Central memory CD4-positive, alpha-beta T cell (primary cell): ENCODE results near the gene SCN9A.
"Not testable (repeated sequence)": the region's sequence is repeated elsewhere in the genome, so short reads cannot be mapped to it uniquely, and the experiment has no call there.

ENCODE experiments used
- DNase-seq: peaks from one replicate; pipeline ENCODE4 v3.0.0; 2022

SCN9A gene

DNA sequence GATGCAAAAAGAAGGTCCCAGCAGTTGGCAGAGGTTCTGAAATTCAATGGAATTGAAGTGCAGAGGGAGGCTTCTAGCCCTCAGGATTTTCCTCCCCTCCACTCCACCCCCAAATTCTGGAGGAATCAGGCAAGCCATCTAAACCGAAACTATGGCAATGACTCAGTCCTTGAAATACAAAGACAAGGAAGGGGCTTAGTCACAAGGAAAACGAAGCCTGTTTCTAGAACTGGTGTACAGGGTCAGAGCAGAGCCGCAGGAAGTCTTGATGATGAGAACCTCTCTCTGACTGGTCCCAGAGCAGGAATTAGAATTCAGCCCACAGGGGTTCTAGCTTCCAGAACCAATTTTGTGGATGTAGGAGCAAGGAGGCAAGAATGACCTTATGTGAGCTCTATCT is 136.2 kb downstream of the SCN9A start:
- DNase-seq: no peak

- no peak for DNase-seq
Observed at GRCh38 chr2:166238176-166238575, 137.6 kb downstream of the SCN9A start.

DNA sequence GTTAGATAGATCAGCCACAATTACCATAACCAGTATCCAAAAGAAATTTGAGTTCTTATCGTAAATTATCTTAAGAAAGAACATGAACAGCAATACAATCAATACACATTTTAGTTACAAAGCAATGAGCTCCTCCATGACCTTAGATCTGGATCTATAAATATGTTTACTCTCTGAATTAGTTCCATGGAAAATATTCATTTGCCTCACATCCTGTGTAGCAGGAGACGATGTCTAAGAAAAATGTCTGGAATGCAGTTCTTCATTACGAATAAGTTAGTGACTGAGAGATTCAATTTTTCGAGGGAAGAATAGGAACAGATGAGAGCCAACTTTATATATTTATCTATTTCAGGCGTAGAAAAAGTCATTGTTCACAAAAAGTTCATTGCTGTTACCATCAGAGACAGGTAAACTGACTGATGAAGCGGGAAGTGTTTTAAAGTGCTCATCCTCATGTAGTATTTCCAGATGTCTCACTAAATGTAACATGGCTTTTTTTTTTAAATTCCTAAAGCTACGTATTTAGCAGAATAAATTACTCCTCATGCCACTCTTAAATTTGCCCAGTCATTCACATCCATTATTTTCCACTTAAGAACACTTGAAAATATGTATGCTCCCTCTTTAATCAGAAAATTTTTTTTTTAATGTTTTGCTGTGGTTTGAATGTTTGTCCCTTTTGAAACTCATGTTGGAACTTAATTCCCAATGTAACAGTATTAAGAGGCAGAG is 141.5 kb downstream of the SCN9A start:
- DNase-seq: no peak

- DNase-seq: no peak
Observed at GRCh38 chr2:166233244-166233643, 142.5 kb downstream of the SCN9A start.

DNA sequence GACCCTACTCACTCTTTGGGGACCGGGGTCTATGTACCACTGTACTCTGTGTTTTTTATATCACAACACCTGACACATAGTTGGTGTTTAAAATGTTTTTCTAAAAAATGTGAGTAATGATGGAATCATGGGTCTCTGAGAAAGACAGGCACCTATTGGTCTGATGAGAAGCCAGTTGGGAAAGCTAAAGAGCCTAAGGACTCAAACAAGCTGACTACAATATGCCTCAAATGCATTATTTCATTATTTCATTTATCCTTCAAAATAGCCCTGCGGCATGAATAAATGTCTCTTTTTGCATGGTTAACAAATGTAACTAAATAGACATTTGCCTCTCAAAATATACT is 145.0 kb downstream of the SCN9A start:
- no peak for DNase-seq

DNA sequence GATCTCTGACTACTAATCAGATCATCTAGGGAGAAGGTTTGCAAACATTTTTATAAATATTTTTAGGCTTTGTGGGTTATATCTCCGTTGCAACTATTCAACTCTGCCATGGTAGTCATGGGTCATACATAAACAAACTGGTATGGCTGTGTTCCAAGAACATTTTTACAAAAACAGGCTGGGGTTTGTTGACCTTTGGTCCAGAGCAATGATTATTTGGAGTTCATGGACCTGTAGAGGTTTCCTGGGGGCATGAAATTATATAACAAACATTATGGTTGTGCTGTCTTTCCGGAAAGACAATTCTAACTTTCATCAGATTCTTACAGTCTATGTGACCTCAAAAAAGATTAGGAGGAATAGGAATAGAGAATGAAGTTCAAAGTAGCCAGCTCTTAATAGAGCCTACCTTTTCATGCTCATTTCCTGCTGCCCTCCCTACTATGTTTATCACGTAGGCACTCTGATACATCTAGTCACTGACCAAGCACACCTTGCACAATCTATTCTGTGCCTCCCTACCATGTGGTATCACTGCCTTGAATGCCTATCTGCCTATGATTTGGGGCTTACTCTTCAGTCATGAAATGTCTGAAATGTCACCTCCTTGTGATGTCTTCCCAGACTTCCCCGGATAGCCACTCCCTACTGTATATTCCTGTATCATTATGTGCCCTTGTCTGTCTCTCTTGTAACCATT is 145.6 kb downstream of the SCN9A start:
- DNase-seq: no peak

GRCh38 chr2:166229678-166230023 is 146.1 kb downstream of the SCN9A start:
- DNase-seq: no peak

DNA sequence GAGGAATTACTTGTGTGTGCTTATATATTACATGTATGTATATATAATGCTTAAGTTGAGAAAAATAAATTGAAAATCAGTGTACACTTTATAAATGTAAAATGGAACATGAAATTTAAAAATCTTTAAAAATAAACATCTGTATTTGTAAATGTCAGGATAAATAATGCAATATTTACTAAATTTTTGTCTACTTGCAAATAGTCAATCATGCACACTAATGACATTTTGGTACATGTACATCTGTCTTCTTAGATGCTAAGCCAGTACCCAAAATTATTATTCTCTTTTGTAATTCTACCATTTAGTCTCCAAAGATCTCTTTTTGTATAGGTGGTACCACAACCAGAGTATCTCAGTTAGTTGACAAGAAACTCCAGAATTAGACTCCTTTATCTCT is 151.5 kb downstream of the SCN9A start:
- DNase-seq: no peak

DNA sequence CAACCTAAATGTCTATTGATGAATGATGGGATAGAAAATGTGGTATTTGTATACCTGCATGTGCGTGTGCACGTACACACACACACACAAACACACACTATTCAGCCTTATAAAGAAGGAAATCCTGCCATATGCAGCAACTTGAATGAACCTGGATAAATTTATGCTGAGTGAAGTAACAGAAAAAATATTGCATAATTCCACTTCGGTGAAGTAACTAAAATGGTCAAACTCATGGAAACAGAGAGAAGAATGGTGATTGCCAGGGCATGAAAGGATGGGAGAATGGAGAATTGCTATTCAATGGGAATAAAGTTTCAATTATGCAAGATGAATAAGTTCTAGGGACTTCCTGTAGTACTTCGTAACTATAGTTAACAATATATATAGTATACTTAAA is 152.4 kb downstream of the SCN9A start:
- no peak for DNase-seq

- DNase-seq: no peak
Observed at GRCh38 chr2:166211079-166211478, 164.7 kb downstream of the SCN9A start.

DNA sequence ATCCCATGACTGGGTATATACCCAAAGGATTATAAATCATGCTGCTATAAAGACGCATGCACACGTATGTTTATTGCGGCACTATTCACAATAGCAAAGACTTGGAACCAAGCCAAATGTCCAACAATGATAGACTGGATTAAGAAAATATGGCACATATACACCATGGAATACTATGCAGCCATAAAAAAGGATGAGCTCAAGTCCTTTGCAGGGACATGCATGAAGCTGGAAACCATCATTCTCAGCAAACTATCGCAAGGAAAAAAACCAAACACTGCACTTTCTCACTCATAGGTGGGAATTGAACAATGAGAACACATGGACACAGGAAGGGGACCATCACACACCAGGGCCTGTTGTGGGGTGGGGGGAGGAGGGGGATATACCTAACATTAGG is 165.8 kb downstream of the SCN9A start:
- not testable (repeated sequence) for DNase-seq

GRCh38 chr2:166209367-166209766 is 166.4 kb downstream of the SCN9A start:
- not testable (repeated sequence) for DNase-seq

- not testable (repeated sequence) for DNase-seq
Observed at GRCh38 chr2:166206153-166206552, 169.6 kb downstream of the SCN9A start.

DNA sequence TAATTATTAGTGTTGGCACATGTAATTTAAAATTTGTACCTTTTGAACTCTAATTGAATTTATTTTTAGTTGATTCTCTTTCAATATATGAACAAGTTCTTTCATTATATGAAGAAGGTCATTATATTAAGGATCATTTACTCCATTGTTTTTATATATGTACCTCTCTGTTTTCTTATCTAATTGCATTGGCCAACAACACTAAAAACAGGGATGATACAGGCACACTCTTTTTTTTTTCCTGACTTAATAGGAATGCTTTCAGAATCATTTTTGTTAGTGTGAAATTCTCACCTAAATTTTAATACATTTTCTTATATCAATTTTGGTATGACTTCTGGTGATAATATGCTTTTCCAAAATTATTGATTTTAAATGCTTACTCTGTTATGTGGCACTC is 173.0 kb downstream of the SCN9A start:
- DNase-seq: no peak

DNA sequence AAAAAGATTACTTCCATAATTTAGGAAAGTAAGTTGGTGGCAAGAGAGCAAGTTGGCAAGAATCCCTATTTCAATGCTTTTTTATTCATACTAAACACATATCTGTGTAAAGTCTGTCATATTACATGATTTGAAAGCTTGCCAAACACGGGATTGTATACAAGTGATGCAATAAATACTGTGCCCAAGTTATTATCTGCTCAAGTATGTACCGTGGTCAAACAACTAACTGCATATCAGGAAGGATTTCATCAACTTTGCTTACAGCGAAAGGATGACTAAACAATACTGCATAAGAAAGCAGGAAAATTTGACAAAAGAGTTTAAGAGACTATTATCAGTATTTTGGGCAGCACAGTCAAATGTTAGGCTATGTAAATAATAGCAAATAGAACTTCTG is 178.3 kb downstream of the SCN9A start:
- no peak for DNase-seq

DNA sequence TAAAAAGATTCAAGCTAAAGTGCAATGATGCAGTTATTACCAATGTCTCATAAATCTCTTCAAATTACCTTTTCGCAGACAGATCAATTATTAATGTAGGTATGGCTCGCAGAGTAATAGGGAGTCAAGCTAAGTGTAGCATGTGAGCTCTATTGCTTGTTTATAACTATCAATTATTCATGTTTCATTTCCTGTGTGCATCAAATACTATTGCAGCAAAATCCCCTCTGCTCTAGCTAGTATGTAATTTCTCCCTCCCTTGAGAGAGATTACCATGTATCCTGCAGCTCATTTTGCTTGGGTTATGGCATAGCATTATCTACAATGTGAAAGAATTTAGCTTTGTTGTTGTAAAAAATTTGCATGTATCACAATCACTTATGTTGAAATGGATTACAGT is 182.3 kb downstream of the SCN9A start:
- no peak for DNase-seq

DNA sequence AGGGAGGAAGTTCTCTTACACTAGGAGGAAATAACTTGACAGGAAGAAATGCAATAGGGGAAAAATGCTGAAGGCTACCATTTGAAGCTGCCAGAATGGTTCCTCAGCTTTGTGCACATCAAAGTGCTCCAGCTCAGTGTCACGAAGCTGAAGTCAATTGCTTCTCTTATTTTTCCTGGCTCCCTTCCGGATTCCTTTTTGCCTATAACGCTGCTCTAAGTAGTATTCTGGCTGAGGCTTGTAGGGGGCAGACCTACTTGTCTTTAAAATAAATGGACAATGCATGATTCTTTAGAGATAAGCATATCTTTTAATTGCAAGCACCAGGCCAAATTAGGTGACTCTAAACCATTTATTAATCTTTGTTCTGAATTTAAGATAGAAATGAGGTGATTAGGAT is 187.7 kb downstream of the SCN9A start:
- no peak for DNase-seq

GRCh38 chr2:166184789-166185188 is 191.0 kb downstream of the SCN9A start:
- DNase-seq: no peak

GRCh38 chr2:166181813-166182154 is 194.0 kb downstream of the SCN9A start:
- DNase-seq: no peak

DNA sequence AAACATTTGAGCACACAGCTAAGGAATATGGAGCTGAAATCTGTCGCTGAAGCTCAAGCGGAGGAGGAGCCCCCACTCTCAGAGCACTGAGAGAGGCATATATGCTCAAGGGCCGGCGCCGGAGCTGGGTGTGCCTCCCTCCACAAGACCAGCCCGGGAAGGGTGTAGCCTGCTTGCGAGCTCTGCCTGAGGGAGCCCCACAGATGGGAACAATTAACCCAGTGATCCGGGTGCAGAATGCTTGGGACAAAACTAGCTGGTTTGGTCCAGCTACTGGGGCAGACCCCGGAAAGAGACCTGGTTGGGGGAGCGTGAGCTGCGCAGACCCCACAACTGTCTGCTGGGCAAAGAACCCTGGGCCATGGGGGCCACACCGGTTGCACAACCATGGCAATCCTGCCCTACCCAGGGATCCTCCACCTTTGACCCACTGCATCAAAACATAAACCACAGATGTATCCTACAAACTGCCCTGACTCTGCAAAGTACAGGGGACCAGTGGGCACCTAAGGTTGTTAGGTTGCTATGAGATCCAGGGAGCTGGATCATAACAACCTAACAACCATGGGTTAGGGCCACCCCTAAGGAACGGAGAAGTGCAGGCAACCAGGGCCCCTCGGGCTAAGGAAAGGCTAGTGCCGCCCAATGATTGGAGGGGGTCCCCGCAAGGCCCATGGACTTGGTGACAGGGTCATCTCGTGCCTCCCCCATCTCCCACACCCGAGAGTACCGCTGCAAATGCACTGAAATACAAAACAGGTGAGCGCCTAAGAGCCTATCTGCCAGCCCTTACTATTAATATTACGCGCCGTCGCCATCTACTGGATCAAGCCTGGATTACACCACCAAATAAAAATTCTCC is 194.6 kb downstream of the SCN9A start:
- DNase-seq: no peak

- no peak for DNase-seq
Observed at GRCh38 chr2:166179201-166179600, 196.5 kb downstream of the SCN9A start.

DNA sequence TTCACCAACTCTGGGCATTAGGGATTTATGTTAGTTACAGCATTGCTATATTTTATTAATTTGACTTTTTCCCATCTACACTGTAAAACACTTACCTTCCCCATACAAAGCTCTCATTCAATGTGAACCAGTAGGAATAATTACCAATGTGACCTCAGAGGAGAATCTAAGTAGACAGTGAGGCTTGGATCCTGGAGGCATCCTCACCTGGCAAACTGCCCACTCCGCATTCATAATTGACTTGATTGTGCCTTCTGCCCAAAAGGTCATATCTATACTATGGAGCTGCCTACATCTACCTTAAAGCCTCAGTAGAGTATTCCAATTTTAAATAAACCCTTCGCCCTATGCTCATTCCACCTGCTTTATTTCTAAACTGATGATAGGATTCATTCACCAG is 202.5 kb downstream of the SCN9A start:
- DNase-seq: no peak

- DNase-seq: no peak
Observed at GRCh38 chr2:166171216-166171615, 204.5 kb downstream of the SCN9A start.

DNA sequence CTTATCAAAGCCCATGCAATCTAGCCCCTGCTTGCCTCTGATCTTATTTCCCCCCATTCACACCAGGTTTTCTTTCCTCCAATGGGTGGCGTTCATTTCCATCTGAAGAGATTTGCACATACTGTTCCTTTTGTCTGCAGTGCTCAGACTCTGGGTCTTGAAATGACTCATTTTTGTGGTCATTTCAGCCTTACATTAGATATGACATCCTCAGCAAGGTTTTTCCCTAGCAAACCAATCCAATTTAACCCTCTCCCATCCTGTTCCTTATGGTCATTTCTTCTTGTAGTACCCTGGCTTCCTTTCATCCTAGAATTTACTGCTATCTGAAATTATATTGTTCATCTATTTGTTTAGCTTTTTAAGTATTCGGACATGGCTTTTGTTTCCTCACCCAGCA is 205.4 kb downstream of the SCN9A start:
- DNase-seq: no peak
